WTC11 (cell line): ENCODE data around the gene SOCS3. TPM values are rescaled to one million over a fixed set of nuclear protein-coding genes. Genes with fewer than 3 reads are reported as not detected.
A peak's percentile ranks its signal among the peaks of the same experiment; 100 is the strongest.

ENCODE experiments used
- ATAC-seq: fragments of 200-7000 bp; cut with Tn5 transposase; 2 replicates; pipeline ENCODE4 v1.10.0; 2021; ENCODE audit warnings: mild to moderate bottlenecking, moderate library complexity
- CTCF ChIA-PET: fragments of 300-600 bp; sonication (Branson Sonifier 250); formaldehyde crosslinking; loops from one replicate; lab custom pipeline; 2021; ENCODE audit warnings: antibody characterized with exemption; lab: Charles Lee
- POLR2A ChIA-PET: fragments of 350-600 bp; sonication (Branson Sonifier 250); formaldehyde crosslinking; loops from one replicate; lab custom pipeline; 2021; ENCODE audit warnings: antibody characterized with exemption; lab: Charles Lee
- DNase-seq: peaks from one replicate; pipeline ENCODE4 v3.0.0; 2021; ENCODE audit warnings: low spot score
- H3K27ac Mint-ChIP-seq: 2 replicates; pipeline ENCODE4 v1.8.0; 2021; ENCODE audit warnings: mixed read lengths
- H3K27me3 Mint-ChIP-seq: 2 replicates; pipeline ENCODE4 v1.8.0; 2021; ENCODE audit warnings: low read depth, mild to moderate bottlenecking, moderate library complexity, mixed read lengths
- H3K36me3 Mint-ChIP-seq: 2 replicates; pipeline ENCODE4 v1.8.0; 2021; ENCODE audit warnings: mixed read lengths
- H3K4me1 Mint-ChIP-seq: 2 replicates; pipeline ENCODE4 v1.8.0; 2022; ENCODE audit warnings: mixed read lengths
- H3K4me3 Mint-ChIP-seq: 2 replicates; pipeline ENCODE4 v1.8.0; 2021; ENCODE audit warnings: mild to moderate bottlenecking, moderate library complexity, mixed read lengths
- H3K9me3 Mint-ChIP-seq: 2 replicates; pipeline ENCODE4 v1.8.0; 2021; ENCODE audit warnings: mixed read lengths
- CREB1 ChIP-seq: sonication (generic); formaldehyde crosslinking; IDR thresholded peaks from 2 replicates; pipeline ENCODE4 v1.8.0; 2023; ENCODE audit warnings: mild to moderate bottlenecking, missing genetic modification reagents
- ETV6 ChIP-seq: sonication (generic); formaldehyde crosslinking; IDR thresholded peaks from 2 replicates; pipeline ENCODE4 v1.8.1; 2022; ENCODE audit warnings: mild to moderate bottlenecking, missing genetic modification reagents
- FOXK1 ChIP-seq: sonication (generic); formaldehyde crosslinking; IDR thresholded peaks from 2 replicates; pipeline ENCODE4 v1.8.0; 2022; ENCODE audit warnings: mild to moderate bottlenecking, moderate library complexity, missing genetic modification reagents
- FOXP1 ChIP-seq: sonication (generic); formaldehyde crosslinking; IDR thresholded peaks from 2 replicates; pipeline ENCODE4 v1.8.0; 2022; ENCODE audit warnings: missing genetic modification reagents, mild to moderate bottlenecking, moderate library complexity, borderline replicate concordance
- MYBL2 ChIP-seq: sonication (generic); formaldehyde crosslinking; IDR thresholded peaks from 2 replicates; pipeline ENCODE4 v1.8.1; 2023; ENCODE audit warnings: mild to moderate bottlenecking, moderate library complexity, missing genetic modification reagents
- NFE2L1 ChIP-seq: sonication (generic); formaldehyde crosslinking; IDR thresholded peaks from 2 replicates; pipeline ENCODE4 v1.8.1; 2023; ENCODE audit warnings: missing genetic modification reagents
- NR2C2 ChIP-seq: sonication (generic); formaldehyde crosslinking; IDR thresholded peaks from 2 replicates; pipeline ENCODE4 v1.8.0; 2022; ENCODE audit warnings: mild to moderate bottlenecking, missing genetic modification reagents
- SMAD4 ChIP-seq: sonication (generic); formaldehyde crosslinking; IDR thresholded peaks from 2 replicates; pipeline ENCODE4 v1.8.0; 2022; ENCODE audit warnings: mild to moderate bottlenecking, missing genetic modification reagents
- SOX15 ChIP-seq: fragments of 250-450 bp; sonication (Bioruptor Pico); IDR thresholded peaks from 2 replicates; pipeline ENCODE4 v1.9.0; 2021; ENCODE audit warnings: mild to moderate bottlenecking
- SP1 ChIP-seq: sonication (generic); formaldehyde crosslinking; conservative IDR thresholded peaks from 2 replicates; pipeline ENCODE4 v1.8.1; 2022; ENCODE audit warnings: missing genetic modification reagents
- TEAD1 ChIP-seq: sonication (generic); formaldehyde crosslinking; IDR thresholded peaks from 2 replicates; pipeline ENCODE4 v1.8.0; 2022; ENCODE audit warnings: mild to moderate bottlenecking, missing genetic modification reagents
- USF2 ChIP-seq: sonication (generic); formaldehyde crosslinking; IDR thresholded peaks from 2 replicates; pipeline ENCODE4 v1.8.1; 2023; ENCODE audit warnings: mild to moderate bottlenecking, missing genetic modification reagents, moderate library complexity
- ZNF232 ChIP-seq: sonication (generic); formaldehyde crosslinking; IDR thresholded peaks from 2 replicates; pipeline ENCODE4 v1.8.0; 2022; ENCODE audit warnings: mild to moderate bottlenecking, missing genetic modification reagents
- ZNF263 ChIP-seq: sonication (generic); formaldehyde crosslinking; IDR thresholded peaks from 2 replicates; pipeline ENCODE4 v1.8.1; 2022; ENCODE audit warnings: low read depth, mild to moderate bottlenecking, moderate library complexity, missing genetic modification reagents
- total RNA-seq: library from RNA; stranded (reverse); gene quantifications from 3 replicates; pipeline ENCODE4 v1.2.3, GENCODE V29; 2021
- TF ChIP-seq, protein P1 (sequence below): sonication (generic); formaldehyde crosslinking; IDR thresholded peaks from 2 replicates; pipeline ENCODE4 v1.8.1; 2023; ENCODE audit warnings: mild to moderate bottlenecking, moderate library complexity, missing genetic modification reagents
- TF ChIP-seq, protein P2 (sequence below): fragments of 250-450 bp; sonication (Bioruptor Pico); IDR thresholded peaks from 2 replicates; pipeline ENCODE4 v1.9.0; 2021; ENCODE audit warnings: mild to moderate bottlenecking, borderline replicate concordance

SOCS3 gene
- total RNA-seq, 1 experiment from 2014 or later, result 23.8 TPM

GRCh38 chr17:78357177-78357586, 2.7 kb downstream of the SOCS3 start:
- peak overlapping the region; percentile 74; the same call in 1 of the 2 replicates for H3K27ac Mint-ChIP-seq
- peaks cover 23% of the 10 kb centered on the region for H3K27me3 Mint-ChIP-seq
- no peaks in the 10 kb centered on the region for H3K9me3 Mint-ChIP-seq
- DNase-seq (no peak), ATAC-seq (no peak)
- peaks cover 67% of the 10 kb centered on the region for H3K4me1 Mint-ChIP-seq
- H3K36me3 Mint-ChIP-seq, result peaks cover 6% of the 10 kb centered on the region
- 0 out of 2 replicates have a peak, but pooled peaks have one; percentile 37 for TF ChIP-seq FOXP1 (CRISPR knock-in tag)
- no peak for TF ChIP-seq ZNF232 (CRISPR knock-in tag)
- ChIA-PET POLR2A (interaction anchor here (1.7 kb wide), 1 partner anchor 42 kb away, joined by 7 read pairs; no protein-coding TSS in a partner anchor), CTCF (interaction anchor here (1.1 to 1.9 kb wide), 3 partner anchors 22 to 170 kb away, joined by 5 to 7 read pairs (median 5); partner anchors contain the start of genes AFMID and TK1)
- peak overlapping the region; percentile 70 for H3K4me3 Mint-ChIP-seq

- POLR2A ChIA-PET, result interaction anchor here (0.9 to 1.5 kb wide), 3 partner anchors 10 to 105 kb away, joined by 3 to 7 read pairs (median 3); no protein-coding TSS in a partner anchor
- CTCF ChIA-PET, result interaction anchor here (0.7 to 1.5 kb wide), 6 partner anchors 9 to 105 kb away, joined by 3 to 10 read pairs (median 4); no protein-coding TSS in a partner anchor
- peaks cover 69% of the 10 kb centered on the region for H3K4me1 Mint-ChIP-seq
- peaks cover 6% of the 10 kb centered on the region for H3K36me3 Mint-ChIP-seq
- peak overlapping the region; percentile 94 for H3K27ac Mint-ChIP-seq
- no peaks in the 10 kb centered on the region for H3K9me3 Mint-ChIP-seq
- peaks cover 23% of the 10 kb centered on the region for H3K27me3 Mint-ChIP-seq
- DNase-seq (peak; percentile 66), ATAC-seq (peak; percentile 1)
- TF ChIP-seq NR2C2 (CRISPR knock-in tag) (peak; percentile 64; the same call in 1 of the 2 replicates), ZNF232 (CRISPR knock-in tag) (no peak), NFE2L1 (CRISPR knock-in tag) (0 out of 2 replicates have a peak, but pooled peaks have one; percentile 48), ETV6 (CRISPR knock-in tag) (peak; percentile 71; the same call in 1 of the 2 replicates), TEAD1 (CRISPR knock-in tag) (peak; percentile 34; the same call in 1 of the 2 replicates), SMAD4 (CRISPR knock-in tag) (no peak), SOX15 (CRISPR knock-in tag) (no peak), ZNF263 (CRISPR knock-in tag) (peak; percentile 40; the same call in 1 of the 2 replicates), FOXK1 (CRISPR knock-in tag) (peak; percentile 24; the same call in 1 of the 2 replicates), MYBL2 (0 out of 2 replicates have a peak, but pooled peaks have one; percentile 41), CREB1 (CRISPR knock-in tag) (no peak), SP1 (CRISPR knock-in tag) (peak; percentile 58; the same call in 1 of the 2 replicates)
- TF ChIP-seq, protein P1, sequence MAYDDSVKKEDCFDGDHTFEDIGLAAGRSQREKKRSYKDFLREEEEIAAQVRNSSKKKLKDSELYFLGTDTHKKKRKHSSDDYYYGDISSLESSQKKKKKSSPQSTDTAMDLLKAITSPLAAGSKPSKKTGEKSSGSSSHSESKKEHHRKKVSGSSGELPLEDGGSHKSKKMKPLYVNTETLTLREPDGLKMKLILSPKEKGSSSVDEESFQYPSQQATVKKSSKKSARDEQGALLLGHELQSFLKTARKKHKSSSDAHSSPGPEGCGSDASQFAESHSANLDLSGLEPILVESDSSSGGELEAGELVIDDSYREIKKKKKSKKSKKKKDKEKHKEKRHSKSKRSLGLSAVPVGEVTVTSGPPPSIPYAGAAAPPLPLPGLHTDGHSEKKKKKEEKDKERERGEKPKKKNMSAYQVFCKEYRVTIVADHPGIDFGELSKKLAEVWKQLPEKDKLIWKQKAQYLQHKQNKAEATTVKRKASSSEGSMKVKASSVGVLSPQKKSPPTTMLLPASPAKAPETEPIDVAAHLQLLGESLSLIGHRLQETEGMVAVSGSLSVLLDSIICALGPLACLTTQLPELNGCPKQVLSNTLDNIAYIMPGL (CRISPR knock-in tag), result no peak
- peak overlapping the region; percentile 43 for H3K4me3 Mint-ChIP-seq
Measured at GRCh38 chr17:78356101-78356713, 3.7 kb downstream of the SOCS3 start.

- Mint-ChIP-seq H3K27me3 (peaks cover 23% of the 10 kb centered on the region), H3K36me3 (peaks cover 6% of the 10 kb centered on the region)
- ATAC-seq, result no peak
- TF ChIP-seq USF2 (CRISPR knock-in tag), result peak; percentile 34
- TF ChIP-seq, protein P2, sequence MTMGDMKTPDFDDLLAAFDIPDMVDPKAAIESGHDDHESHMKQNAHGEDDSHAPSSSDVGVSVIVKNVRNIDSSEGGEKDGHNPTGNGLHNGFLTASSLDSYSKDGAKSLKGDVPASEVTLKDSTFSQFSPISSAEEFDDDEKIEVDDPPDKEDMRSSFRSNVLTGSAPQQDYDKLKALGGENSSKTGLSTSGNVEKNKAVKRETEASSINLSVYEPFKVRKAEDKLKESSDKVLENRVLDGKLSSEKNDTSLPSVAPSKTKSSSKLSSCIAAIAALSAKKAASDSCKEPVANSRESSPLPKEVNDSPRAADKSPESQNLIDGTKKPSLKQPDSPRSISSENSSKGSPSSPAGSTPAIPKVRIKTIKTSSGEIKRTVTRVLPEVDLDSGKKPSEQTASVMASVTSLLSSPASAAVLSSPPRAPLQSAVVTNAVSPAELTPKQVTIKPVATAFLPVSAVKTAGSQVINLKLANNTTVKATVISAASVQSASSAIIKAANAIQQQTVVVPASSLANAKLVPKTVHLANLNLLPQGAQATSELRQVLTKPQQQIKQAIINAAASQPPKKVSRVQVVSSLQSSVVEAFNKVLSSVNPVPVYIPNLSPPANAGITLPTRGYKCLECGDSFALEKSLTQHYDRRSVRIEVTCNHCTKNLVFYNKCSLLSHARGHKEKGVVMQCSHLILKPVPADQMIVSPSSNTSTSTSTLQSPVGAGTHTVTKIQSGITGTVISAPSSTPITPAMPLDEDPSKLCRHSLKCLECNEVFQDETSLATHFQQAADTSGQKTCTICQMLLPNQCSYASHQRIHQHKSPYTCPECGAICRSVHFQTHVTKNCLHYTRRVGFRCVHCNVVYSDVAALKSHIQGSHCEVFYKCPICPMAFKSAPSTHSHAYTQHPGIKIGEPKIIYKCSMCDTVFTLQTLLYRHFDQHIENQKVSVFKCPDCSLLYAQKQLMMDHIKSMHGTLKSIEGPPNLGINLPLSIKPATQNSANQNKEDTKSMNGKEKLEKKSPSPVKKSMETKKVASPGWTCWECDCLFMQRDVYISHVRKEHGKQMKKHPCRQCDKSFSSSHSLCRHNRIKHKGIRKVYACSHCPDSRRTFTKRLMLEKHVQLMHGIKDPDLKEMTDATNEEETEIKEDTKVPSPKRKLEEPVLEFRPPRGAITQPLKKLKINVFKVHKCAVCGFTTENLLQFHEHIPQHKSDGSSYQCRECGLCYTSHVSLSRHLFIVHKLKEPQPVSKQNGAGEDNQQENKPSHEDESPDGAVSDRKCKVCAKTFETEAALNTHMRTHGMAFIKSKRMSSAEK (CRISPR knock-in tag), result no peak
- TF ChIP-seq, all 79 proteins: peak for 1
- CTCF ChIA-PET, result interaction anchor here (1.0 to 1.5 kb wide), 4 partner anchors 9 to 66 kb away, joined by 4 to 10 read pairs (median 4); no protein-coding TSS in a partner anchor
- H3K4me1 Mint-ChIP-seq, result peaks cover 66% of the 10 kb centered on the region
- peak overlapping the region; percentile 38 for H3K4me3 Mint-ChIP-seq
- no peaks in the 10 kb centered on the region for H3K9me3 Mint-ChIP-seq
- peak overlapping the region; percentile 83 for H3K27ac Mint-ChIP-seq
- POLR2A ChIA-PET, result interaction anchor here (0.9 to 1.5 kb wide), 3 partner anchors 10 to 104 kb away, joined by 3 to 7 read pairs (median 3); no protein-coding TSS in a partner anchor
- no peak for DNase-seq
Measured at GRCh38 chr17:78355701-78356100, 4.2 kb downstream of the SOCS3 start.
